ENCODE results near the gene ANXA2. TPM values are rescaled to one million over a fixed set of nuclear protein-coding genes. Genes with fewer than 3 reads are reported as not detected.

ANXA2 gene
- total RNA-seq, 2 experiments from 2014 or later: 26.5 to 43.4 TPM

- DNase-seq (ENCODE audit: low spot score): no peak
- no peak overlapping the region for H3K27ac ChIP-seq (ENCODE audit: low read depth, low read length, poor library complexity, severe bottlenecking)
- BruUV-seq (replicated peaks): no TSS peak
- intact Hi-C loops (cut with micrococcal nuclease; ENCODE audit: unreplicated experiment): loop anchor here (10.0 kb wide), 1 partner anchor 599 kb away; no protein-coding TSS in a partner anchor
- no peak overlapping the region for H2AFZ ChIP-seq (ENCODE audit: low read length)
- H3K4me3 ChIP-seq (ENCODE audit: low read depth, low read length, poor library complexity, severe bottlenecking): no peak overlapping the region
- CTCF ChIA-PET (ENCODE audit: unreplicated experiment): no interaction called here
- H4K20me1 ChIP-seq (ENCODE audit: insufficient read depth, low read length): no peaks in the 10 kb centered on the region
- TF ChIP-seq EZH2phosphoT487 (IDR thresholded peaks at IDR 0.05; ENCODE audit: borderline replicate concordance, low read depth, low read length) (no peak), CTCF (conservative IDR thresholded peaks at IDR 0.05; ENCODE audit: low read length) (no peak)
- no peaks in the 10 kb centered on the region for H3K9me3 ChIP-seq (ENCODE audit: low read length)
- no peaks in the 10 kb centered on the region for H3K4me1 ChIP-seq (ENCODE audit: insufficient read depth, low read length, poor library complexity, severe bottlenecking)
- no peak overlapping the region for H3K4me2 ChIP-seq (ENCODE audit: low read length)
- H3K36me3 ChIP-seq (ENCODE audit: insufficient read depth, low read length): no peaks in the 10 kb centered on the region
- POLR2A ChIA-PET: no interaction called here
- H3K79me2 ChIP-seq (ENCODE audit: insufficient read depth, low read depth, low read length): no peaks in the 10 kb centered on the region
- no peaks in the 10 kb centered on the region for H3K9me2 ChIP-seq (ENCODE audit: insufficient read depth, low read length)
These were observed 74.5 kb downstream of the ANXA2 start for GRCh38 chr15:60323322-60323721.

- POLR2A ChIA-PET: no interaction called here
- Histone ChIP-seq H3K79me2 (ENCODE audit: insufficient read depth, low read depth, low read length) (no peaks in the 10 kb centered on the region), H3K27ac (ENCODE audit: low read depth, low read length, poor library complexity, severe bottlenecking) (no peak overlapping the region), H3K4me2 (ENCODE audit: low read length) (no peak overlapping the region), H3K4me1 (ENCODE audit: insufficient read depth, low read length, poor library complexity, severe bottlenecking) (no peaks in the 10 kb centered on the region), H3K9me2 (ENCODE audit: insufficient read depth, low read length) (no peaks in the 10 kb centered on the region), H4K20me1 (ENCODE audit: insufficient read depth, low read length) (no peaks in the 10 kb centered on the region), H3K36me3 (ENCODE audit: insufficient read depth, low read length) (no peaks in the 10 kb centered on the region), H3K4me3 (ENCODE audit: low read depth, low read length, poor library complexity, severe bottlenecking) (no peak overlapping the region), H2AFZ (ENCODE audit: low read length) (no peak overlapping the region), H3K9me3 (ENCODE audit: low read length) (no peaks in the 10 kb centered on the region)
- intact Hi-C loops (cut with micrococcal nuclease; ENCODE audit: unreplicated experiment): loop anchor here (10.0 kb wide), 1 partner anchor 596 kb away; no protein-coding TSS in a partner anchor
- DNase-seq (ENCODE audit: low spot score): no peak
- no peak for TF ChIP-seq CTCF (conservative IDR thresholded peaks at IDR 0.05; ENCODE audit: low read length)
- no peak for TF ChIP-seq EZH2phosphoT487 (IDR thresholded peaks at IDR 0.05; ENCODE audit: borderline replicate concordance, low read depth, low read length)
- CTCF ChIA-PET (ENCODE audit: unreplicated experiment): no interaction called here
- BruUV-seq (replicated peaks): no TSS peak
These were observed 77.4 kb downstream of the ANXA2 start for GRCh38 chr15:60320365-60320764.

GRCh38 chr15:60318216-60318867, 79.4 kb downstream of the ANXA2 start:
- no peak overlapping the region for H2AFZ ChIP-seq (ENCODE audit: low read length)
- H3K4me3 ChIP-seq (ENCODE audit: low read depth, low read length, poor library complexity, severe bottlenecking): no peak overlapping the region
- H4K20me1 ChIP-seq (ENCODE audit: insufficient read depth, low read length): no peaks in the 10 kb centered on the region
- intact Hi-C loops (cut with micrococcal nuclease; ENCODE audit: unreplicated experiment): no loop called here
- ChIA-PET POLR2A (no interaction called here), CTCF (ENCODE audit: unreplicated experiment) (no interaction called here)
- no peak for DNase-seq (ENCODE audit: low spot score)
- no TSS peak for BruUV-seq (replicated peaks)
- H3K9me3 ChIP-seq (ENCODE audit: low read length): no peaks in the 10 kb centered on the region
- H3K27ac ChIP-seq (ENCODE audit: low read depth, low read length, poor library complexity, severe bottlenecking): no peak overlapping the region
- TF ChIP-seq CTCF (conservative IDR thresholded peaks at IDR 0.05; ENCODE audit: low read length) (no peak), EZH2phosphoT487 (IDR thresholded peaks at IDR 0.05; ENCODE audit: borderline replicate concordance, low read depth, low read length) (no peak)
- H3K79me2 ChIP-seq (ENCODE audit: insufficient read depth, low read depth, low read length): no peaks in the 10 kb centered on the region
- H3K9me2 ChIP-seq (ENCODE audit: insufficient read depth, low read length): no peaks in the 10 kb centered on the region
- H3K4me1 ChIP-seq (ENCODE audit: insufficient read depth, low read length, poor library complexity, severe bottlenecking): no peaks in the 10 kb centered on the region
- no peak overlapping the region for H3K4me2 ChIP-seq (ENCODE audit: low read length)
- H3K36me3 ChIP-seq (ENCODE audit: insufficient read depth, low read length): no peaks in the 10 kb centered on the region
